Upper lobe of left lung (tissue), 6 donors: ENCODE data around the gene GYS2. TPM values are rescaled to one million over a fixed set of nuclear protein-coding genes. Genes with fewer than 3 reads are reported as not detected.

ENCODE experiments used
- ATAC-seq, 2 donors: fragments of 200-7000 bp; cut with Tn5 transposase; one replicate each; pipeline ENCODE4 v1.9.1; 2022; ENCODE audit warnings: mild to moderate bottlenecking in 2 of 2, moderate library complexity in 2 of 2; ENCODE audit not compliant: low FRiP score in 2 of 2
- DNase-seq, 2 donors: peaks; one replicate each; pipeline ENCODE4 v3.0.0-alpha.2; 2019 to 2020
- H3K27ac ChIP-seq, 4 donors: fragments of 200-600 bp; sonication (generic); one replicate each; pipeline ENCODE4 v1.5.1; 2016 to 2019
- H3K27me3 ChIP-seq, 4 donors: fragments of 200-600 bp; sonication (generic); one replicate each; pipeline ENCODE4 v1.5.1; 2017 to 2019
- H3K36me3 ChIP-seq, 4 donors: fragments of 200-600 bp; sonication (generic); one replicate each; pipeline ENCODE4 v1.5.1; 2016 to 2019
- H3K4me1 ChIP-seq, 4 donors: fragments of 200-600 bp; sonication (generic); one replicate each; pipeline ENCODE4 v1.5.1; 2018 to 2019
- H3K4me3 ChIP-seq, 4 donors: fragments of 200-600 bp; sonication (generic); one replicate each; pipeline ENCODE4 v1.5.1; 2017 to 2019; ENCODE audit warnings: mild to moderate bottlenecking in 2 of 4, moderate library complexity in 1 of 4
- H3K9me3 ChIP-seq, 4 donors: fragments of 200-600 bp; sonication (generic); one replicate each; pipeline ENCODE4 v1.5.1; 2018 to 2019
- EP300 ChIP-seq, 4 donors: sonication (generic); formaldehyde crosslinking; IDR thresholded peaks; one replicate each; pipeline ENCODE4 v1.5.1; 2017; ENCODE audit warnings: antibody characterized with exemption in 4 of 4, control low read depth in 2 of 4
- POLR2A ChIP-seq, 4 donors: fragments of 450-650 bp; IDR thresholded peaks; one replicate each; pipeline ENCODE4 v1.5.1; 2016 to 2017; ENCODE audit warnings: antibody characterized with exemption in 4 of 4, mild to moderate bottlenecking in 2 of 4
- POLR2AphosphoS5 ChIP-seq, 2 donors: sonication (generic); formaldehyde crosslinking; IDR thresholded peaks; one replicate each; pipeline ENCODE4 v1.5.1; 2017; ENCODE audit warnings: antibody characterized with exemption in 2 of 2
- WGBS, 2 donors: methylation state at CpG; one replicate each; pipeline ENCODE4 v1.1.5; 2017 to 2018; 5-methylcytosine and 5-hydroxymethylcytosine counted together
- total RNA-seq, 6 donors: library from RNA; depleted of rRNA in 4 of 6; stranded (reverse); fragments of >200 nt in 4 of 6; gene quantifications; one replicate each; pipeline versions ENCODE4 v1.1.0 to v1.2.1, GENCODE V29; 2016 to 2021
- TF ChIP-seq, protein P1 (sequence below), 6 experiments: fragments of 450-650 bp in 4 of 6; fragments of 200-600 bp in 2 of 6; sonication (generic) in 2 of 6; IDR thresholded peaks; one replicate each; pipeline ENCODE4 v1.5.1; 2016 to 2019; ENCODE audit warnings: antibody characterized with exemption in 6 of 6
- donor health status: DM: no; HTN: no; CAD: no; lungs with moderate emphysema.
- donor health status: DM: no; HTN: yes; CAD: no; lungs with severe emphysema.

GYS2 gene
- total RNA-seq, 6 donors from 2014 or later = 0.55 TPM; not detected in 5

GRCh38 chr12:21538061-21538653 is 66.5 kb downstream of the GYS2 start:
- no peak overlapping the region for H3K27ac ChIP-seq
- ATAC-seq (no peak), DNase-seq (no peak)
- H3K4me1 ChIP-seq = no peaks in the 10 kb centered on the region
- 87 to 90% methylated on average over 4 to 5 of the region's 5 CpGs for WGBS, 2 donors
- no peak for TF ChIP-seq POLR2A (IDR thresholded peaks at IDR 0.05)
- TF ChIP-seq POLR2AphosphoS5 (IDR thresholded peaks at IDR 0.05) = no peak
- no peak for TF ChIP-seq EP300 (IDR thresholded peaks at IDR 0.05)
- no peaks in the 10 kb centered on the region for H3K27me3 ChIP-seq
- no peaks in the 10 kb centered on the region for H3K9me3 ChIP-seq
- H3K36me3 ChIP-seq = no peaks in the 10 kb centered on the region
- no peak overlapping the region for H3K4me3 ChIP-seq

DNA sequence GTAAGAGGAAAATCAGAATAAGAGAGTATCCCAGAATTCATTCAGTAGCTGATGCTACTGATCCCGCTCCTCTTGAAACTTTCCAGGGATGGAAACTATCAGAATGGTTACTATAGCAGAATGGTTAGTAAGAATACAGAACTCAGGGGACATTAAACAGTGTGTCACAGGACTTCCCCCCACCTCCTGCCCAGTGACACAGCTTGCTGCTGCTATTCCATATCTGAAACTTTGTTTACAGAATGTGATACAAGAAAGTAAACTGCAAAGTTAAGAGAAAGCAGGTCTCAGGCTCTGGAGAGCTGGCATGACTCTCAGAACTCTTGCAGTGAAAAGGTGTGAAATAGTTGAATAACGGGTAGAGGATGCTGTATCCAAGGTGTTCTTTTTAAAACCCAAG is 75.2 kb downstream of the GYS2 start:
- WGBS, 2 donors = 77 to 82% methylated on average over 2 of the region's 2 CpGs

GRCh38 chr12:21528953-21529352 is 75.7 kb downstream of the GYS2 start:
- Histone ChIP-seq H3K9me3 (peaks cover 0 to 2% (median 0%) of the 10 kb centered on the region in 4 donors), H3K27me3 (peaks cover 0 to 10% (median 2%) of the 10 kb centered on the region in 4 donors), H3K36me3 (no peaks in the 10 kb centered on the region), H3K4me3 (no peak overlapping the region), H3K27ac (no peak overlapping the region), H3K4me1 (peaks cover 0 to 25% (median 12%) of the 10 kb centered on the region in 4 donors)
- ATAC-seq (no peak), DNase-seq (peak in 1 of 2 donors; percentile 28)
- 49 to 62% methylated on average over 5 of the region's 5 CpGs for WGBS, 2 donors
- TF ChIP-seq POLR2A (IDR thresholded peaks at IDR 0.05) = no peak
- no peak for TF ChIP-seq EP300 (IDR thresholded peaks at IDR 0.05)
- TF ChIP-seq, protein P1, sequence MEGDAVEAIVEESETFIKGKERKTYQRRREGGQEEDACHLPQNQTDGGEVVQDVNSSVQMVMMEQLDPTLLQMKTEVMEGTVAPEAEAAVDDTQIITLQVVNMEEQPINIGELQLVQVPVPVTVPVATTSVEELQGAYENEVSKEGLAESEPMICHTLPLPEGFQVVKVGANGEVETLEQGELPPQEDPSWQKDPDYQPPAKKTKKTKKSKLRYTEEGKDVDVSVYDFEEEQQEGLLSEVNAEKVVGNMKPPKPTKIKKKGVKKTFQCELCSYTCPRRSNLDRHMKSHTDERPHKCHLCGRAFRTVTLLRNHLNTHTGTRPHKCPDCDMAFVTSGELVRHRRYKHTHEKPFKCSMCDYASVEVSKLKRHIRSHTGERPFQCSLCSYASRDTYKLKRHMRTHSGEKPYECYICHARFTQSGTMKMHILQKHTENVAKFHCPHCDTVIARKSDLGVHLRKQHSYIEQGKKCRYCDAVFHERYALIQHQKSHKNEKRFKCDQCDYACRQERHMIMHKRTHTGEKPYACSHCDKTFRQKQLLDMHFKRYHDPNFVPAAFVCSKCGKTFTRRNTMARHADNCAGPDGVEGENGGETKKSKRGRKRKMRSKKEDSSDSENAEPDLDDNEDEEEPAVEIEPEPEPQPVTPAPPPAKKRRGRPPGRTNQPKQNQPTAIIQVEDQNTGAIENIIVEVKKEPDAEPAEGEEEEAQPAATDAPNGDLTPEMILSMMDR (IDR thresholded peaks at IDR 0.05) = no peak
- no peak for TF ChIP-seq POLR2AphosphoS5 (IDR thresholded peaks at IDR 0.05)

More for the DNA sequence above, 75.2 kb downstream of the GYS2 start:
- no peak overlapping the region for H3K27ac ChIP-seq
- ATAC-seq (no peak), DNase-seq (no peak)
- H3K4me1 ChIP-seq = peaks cover 0 to 25% (median 12%) of the 10 kb centered on the region in 4 donors
- H3K36me3 ChIP-seq = no peaks in the 10 kb centered on the region
- peaks cover 0 to 10% (median 2%) of the 10 kb centered on the region in 4 donors for H3K27me3 ChIP-seq
- no peak overlapping the region for H3K4me3 ChIP-seq
- no peaks in the 10 kb centered on the region for H3K9me3 ChIP-seq
- TF ChIP-seq EP300 (IDR thresholded peaks at IDR 0.05) (no peak), POLR2A (IDR thresholded peaks at IDR 0.05) (no peak)

GRCh38 chr12:21527451-21528180 is 77.0 kb downstream of the GYS2 start:
- peak; percentile 57 to 84 for ATAC-seq
- peak overlapping the region in 1 of 4 donors; percentile 40 for H3K27ac ChIP-seq
- H3K27me3 ChIP-seq = peaks cover 0 to 10% (median 2%) of the 10 kb centered on the region in 4 donors

DNA sequence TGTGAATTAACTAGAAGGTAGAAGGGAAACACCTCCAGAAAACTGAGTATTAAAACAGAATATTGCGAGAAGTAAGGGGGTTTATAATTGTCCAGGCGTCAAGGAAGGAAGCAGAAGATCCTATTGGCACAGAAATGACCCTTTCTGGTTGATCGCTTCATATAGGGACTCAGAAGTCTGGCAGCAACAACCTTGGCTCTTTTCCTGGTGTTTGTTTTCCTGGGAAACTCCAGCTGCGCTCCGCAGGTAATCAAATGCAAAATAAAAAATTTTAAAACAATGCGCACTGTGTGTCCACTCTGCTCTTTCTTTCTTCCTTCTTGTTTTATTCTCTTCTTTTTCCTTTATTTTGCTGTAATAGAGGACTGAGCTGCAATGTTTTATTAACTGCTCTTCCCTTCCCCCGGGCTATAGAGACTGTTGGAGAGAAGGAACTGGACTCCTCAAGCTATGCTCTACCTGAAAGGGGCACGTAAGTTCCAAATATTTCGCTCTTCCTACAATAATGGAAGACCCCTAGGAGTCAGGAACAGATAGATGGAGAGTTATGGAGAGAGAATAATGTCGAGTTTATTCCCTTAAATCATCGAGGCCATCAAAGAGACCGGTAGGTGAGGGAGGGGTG is 77.8 kb downstream of the GYS2 start:
- no peak overlapping the region for H3K27ac ChIP-seq
- H3K4me1 ChIP-seq = peaks cover 0 to 25% (median 12%) of the 10 kb centered on the region in 4 donors
- WGBS, 2 donors = 46 to 57% methylated on average over 12 of the region's 12 CpGs
- peak overlapping the region in 3 of 4 donors; percentile 49 to 65 (median 59) for H3K4me3 ChIP-seq
- TF ChIP-seq POLR2AphosphoS5 (IDR thresholded peaks at IDR 0.05) (no peak), POLR2A (IDR thresholded peaks at IDR 0.05) (no peak), EP300 (IDR thresholded peaks at IDR 0.05) (no peak)
- TF ChIP-seq, protein P1 (IDR thresholded peaks at IDR 0.05) = no peak
- DNase-seq = no peak
- peaks cover 0 to 10% (median 2%) of the 10 kb centered on the region in 4 donors for H3K27me3 ChIP-seq
- ATAC-seq = no peak
- no peaks in the 10 kb centered on the region for H3K36me3 ChIP-seq
- peaks cover 0 to 3% (median 0%) of the 10 kb centered on the region in 4 donors for H3K9me3 ChIP-seq

More at GRCh38 chr12:21527451-21528180, 77.0 kb downstream of the GYS2 start:
- Histone ChIP-seq H3K9me3 (peaks cover 0 to 3% (median 0%) of the 10 kb centered on the region in 4 donors), H3K36me3 (no peaks in the 10 kb centered on the region), H3K4me3 (peak overlapping the region; percentile 49 to 65 (median 56)), H3K4me1 (peaks cover 0 to 25% (median 12%) of the 10 kb centered on the region in 4 donors)
- WGBS, 2 donors = 1 to 2% methylated on average over 15 to 34 of the region's 57 CpGs
- TF ChIP-seq EP300 (IDR thresholded peaks at IDR 0.05) (no peak), POLR2A (IDR thresholded peaks at IDR 0.05) (no peak), POLR2AphosphoS5 (IDR thresholded peaks at IDR 0.05) (no peak)
- TF ChIP-seq, protein P1 (IDR thresholded peaks at IDR 0.05) = no peak
- peak; percentile 41 to 89 for DNase-seq
